GM20431 (cell line): ENCODE measurements around the gene DCST1.

Experiments
- in situ Hi-C: fragments of 300-500 bp; cut with MseI, MboI; formaldehyde crosslinking; loops from one replicate; pipeline ENCODE4 v1.15.0; 2020; ENCODE audit warnings: low sequenced_read_pairs; ENCODE audit not compliant: unreplicated experiment

DCST1 gene

DNA sequence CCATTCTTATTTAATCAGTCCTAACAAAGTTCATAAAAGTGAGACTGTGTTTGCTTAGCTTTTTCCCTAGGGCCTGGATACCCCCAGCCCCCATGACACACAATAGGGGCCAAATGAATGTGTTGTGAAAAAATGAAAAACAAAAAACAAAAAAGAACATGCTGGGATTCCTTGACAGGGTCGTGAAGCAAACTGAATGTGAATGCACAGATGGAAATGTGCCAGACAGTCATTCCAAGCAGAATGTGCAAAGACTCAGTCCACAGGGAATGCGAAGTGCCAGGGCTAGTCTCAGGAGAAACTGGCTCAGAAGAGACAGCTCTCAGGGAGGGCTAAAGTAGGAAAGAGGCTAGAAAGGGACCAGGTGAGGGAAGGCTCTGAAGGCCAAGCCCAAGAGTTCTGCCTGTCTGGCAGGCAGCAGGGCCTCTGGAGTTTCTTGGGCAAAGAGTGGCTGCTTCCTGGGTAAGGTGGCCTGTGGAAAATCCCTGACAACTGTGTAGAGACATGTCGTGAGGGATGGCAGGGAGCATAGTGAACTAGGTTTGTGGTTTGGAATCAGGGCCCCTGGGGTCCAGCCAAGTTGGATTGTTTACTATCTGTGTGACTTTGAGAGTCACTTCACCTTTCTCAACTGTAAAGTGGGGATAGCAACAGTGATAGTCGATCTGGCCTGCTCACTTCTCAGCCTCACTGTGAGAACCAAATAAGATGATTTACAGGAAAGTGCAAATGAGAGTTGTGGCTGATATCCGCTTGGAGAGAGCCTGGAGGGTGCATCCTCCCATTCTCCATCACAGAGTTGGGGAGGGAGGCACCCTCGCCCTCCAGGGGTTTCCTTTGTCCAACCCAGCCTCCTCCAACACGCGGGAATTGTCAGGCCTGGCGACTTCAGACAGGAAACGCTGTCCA, 16.3 kb downstream of the DCST1 start:
- in situ Hi-C loops, result no loop called here

DNA sequence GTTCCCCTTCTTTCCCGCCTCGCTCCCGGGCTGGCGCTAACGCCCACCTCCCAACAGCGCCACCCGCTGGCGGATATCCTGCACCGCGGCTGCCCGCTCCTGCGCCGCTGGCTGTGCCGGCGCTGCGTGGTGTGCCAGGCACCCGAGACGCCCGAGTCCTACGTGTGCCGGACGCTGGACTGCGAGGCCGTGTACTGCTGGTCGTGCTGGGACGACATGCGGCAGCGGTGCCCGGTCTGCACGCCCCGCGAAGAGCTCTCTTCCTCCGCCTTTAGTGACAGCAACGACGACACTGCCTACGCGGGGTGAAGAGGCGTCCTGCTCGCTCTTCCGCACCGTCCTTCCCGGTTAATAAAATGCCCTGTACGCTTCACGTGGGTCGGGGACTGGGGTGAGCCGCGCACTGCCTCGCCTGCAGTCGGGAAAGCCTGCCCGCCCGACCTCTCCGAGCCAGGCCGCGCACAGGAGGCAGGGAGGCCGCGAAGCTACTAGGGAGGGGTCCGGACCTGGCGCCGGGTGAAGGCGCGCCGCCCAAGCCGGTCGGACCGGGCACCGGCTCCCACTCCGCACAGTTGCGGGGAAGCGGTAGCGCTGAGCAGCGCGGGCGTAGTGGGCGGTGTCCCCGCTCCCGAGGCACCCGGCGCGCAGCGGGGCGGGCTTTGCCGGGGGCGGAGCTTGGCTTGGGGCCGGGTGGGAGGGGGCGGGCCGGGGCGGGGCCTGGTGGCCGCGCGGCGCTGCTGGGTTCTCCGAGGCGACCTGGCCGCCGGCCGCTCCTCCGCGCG, 17.1 kb downstream of the DCST1 start, which contains the start of gene ADAM15:
TSS of gene ADAM15 (plus strand) at position 757 of the 782 bp plus-strand sequence. CDS start 71 bp downstream, outside the sequence.
- in situ Hi-C loops, result no loop called here

DNA sequence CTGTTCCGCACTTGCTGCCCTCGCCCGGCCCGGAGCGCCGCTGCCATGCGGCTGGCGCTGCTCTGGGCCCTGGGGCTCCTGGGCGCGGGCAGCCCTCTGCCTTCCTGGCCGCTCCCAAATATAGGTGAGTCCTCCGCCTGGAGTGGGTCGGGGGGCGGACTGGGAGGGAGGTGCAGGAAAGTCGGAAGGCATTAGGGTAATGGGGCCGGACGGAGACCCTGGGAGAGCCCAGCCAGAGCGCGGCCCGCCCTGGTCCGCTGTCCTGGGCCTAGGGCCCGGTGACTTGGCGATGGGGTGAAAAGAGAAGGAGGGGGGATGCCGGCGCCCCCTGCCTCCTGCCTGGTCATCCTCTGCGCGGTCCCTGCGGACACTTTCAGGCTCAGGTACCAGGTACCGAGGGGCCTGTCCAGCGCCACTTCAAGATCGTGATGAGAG, 17.7 kb downstream of the DCST1 start:
- in situ Hi-C loops, result no loop called here

DNA sequence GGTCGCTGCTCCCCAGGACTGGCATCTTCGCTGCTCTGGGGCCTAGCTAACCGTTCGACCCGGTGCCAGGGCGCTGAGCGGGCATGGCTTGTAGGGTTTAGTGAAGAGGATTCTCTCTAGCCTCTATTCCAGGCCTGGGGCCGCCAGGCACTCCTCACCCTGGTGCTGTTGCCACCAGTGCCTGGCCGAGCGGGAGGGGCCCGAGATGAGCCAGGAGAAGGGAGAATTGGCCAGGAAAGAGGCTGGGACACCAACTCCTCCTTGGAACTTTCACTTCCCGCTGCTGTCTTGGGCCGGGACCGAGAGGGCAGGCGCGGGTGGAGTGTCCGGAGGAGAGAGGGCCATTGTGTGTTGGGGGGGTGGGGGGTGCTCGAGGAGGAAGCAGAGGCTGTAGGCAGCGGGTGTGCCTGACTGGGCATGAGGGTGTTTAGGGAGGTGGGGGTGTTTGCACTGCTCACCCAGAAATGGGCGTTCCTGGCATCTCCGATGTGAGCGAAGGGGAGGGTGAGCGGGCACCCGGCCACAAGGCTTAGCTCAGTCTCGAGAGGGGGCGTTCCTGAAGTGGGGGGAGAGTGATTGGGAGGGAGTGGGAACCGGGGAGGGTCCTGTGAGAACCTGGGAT, 18.3 kb downstream of the DCST1 start:
- in situ Hi-C loops, result no loop called here

DNA sequence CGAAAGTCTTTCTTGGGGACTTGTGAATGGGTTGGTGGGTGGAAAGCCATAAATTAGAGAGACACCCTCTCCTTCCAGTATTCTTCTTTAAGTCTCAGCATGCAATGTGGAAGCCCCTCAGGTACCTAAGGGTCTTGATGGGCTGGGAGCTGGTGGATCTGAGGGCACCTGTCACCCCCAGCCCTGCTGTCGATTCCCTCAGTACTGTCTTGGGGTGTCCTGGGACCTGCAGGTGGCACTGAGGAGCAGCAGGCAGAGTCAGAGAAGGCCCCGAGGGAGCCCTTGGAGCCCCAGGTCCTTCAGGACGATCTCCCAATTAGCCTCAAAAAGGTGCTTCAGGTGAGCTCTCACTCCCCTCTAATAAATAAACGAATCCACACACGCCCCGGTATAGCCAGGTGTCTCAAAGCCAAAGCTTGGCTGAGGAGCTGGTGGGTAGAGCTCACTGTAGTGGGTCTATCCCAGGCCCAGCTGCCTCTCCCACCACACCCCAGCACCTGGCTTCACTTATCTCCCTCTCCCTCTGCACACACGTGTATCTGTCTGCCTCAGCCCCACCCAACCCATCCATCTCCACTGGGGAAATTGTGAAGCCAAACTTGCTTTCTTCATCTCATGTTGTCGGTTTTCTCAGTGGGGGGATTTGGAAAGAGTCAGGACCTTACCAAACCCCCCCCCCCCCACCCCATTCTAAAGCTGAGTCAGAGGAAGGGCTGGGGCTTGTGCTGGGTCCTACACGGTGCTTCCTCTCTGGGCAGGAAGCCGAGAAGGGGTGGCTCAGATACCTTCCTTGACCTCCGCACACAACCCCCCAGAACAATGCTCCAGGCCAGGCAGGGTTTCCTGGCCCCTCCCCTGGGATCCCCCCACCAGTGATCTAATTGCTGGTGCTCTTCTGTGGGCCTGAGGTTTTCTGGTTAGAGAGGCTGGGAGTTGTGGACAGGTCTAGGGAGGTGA, 19.1 kb downstream of the DCST1 start:
- in situ Hi-C loops, result no loop called here

DNA sequence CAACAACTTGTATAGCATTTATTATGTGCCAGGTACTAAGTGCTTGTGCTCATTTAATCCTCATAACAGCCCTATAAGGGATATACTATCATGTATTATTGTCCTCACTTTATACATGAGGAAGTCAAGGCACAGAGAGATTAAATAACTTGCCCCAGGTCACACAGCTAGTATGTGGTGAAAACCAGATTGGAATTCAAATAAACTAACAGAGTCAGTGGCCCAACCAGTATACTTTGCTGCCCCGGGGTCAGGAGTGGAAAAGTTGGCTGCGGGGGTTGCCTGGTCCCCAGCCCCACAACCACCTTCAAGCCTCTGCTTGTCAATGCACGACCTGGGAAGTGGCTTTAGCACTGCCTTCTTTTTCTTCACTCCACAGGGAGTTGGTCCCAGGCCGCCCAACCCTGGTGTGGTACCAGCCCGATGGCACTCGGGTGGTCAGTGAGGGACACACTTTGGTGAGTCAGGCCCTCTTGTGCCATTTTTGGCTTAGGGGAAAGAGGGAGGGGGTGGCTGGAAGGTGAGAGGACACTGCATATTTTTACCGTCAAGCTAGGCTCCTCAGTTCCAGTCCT, 20.0 kb downstream of the DCST1 start:
- in situ Hi-C loops, result no loop called here

DNA sequence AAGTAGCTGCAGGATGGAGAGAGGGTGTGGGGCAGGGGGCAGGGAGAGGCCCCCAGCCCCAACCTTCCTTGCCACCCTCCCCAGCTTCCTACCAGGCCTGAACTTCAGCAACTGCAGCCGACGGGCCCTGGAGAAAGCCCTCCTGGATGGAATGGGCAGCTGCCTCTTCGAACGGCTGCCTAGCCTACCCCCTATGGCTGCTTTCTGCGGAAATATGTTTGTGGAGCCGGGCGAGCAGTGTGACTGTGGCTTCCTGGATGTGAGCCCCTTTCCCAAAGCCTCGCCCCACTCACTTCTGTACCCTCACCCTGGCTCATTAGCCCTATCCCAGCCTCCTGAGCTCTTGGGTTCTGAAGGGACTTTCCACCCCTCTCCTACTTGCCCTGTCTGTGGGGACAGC, 23.5 kb downstream of the DCST1 start:
- in situ Hi-C loops, result no loop called here

DNA sequence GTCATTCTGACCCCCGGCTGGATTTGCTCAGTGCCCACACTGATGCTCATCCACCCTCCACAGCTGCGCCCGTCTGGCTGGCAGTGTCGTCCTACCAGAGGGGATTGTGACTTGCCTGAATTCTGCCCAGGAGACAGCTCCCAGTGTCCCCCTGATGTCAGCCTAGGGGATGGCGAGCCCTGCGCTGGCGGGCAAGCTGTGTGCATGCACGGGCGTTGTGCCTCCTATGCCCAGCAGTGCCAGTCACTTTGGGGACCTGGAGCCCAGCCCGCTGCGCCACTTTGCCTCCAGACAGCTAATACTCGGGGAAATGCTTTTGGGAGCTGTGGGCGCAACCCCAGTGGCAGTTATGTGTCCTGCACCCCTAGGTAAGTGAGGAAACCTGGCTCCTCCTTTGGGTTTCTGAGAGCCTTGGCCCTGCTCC, 24.2 kb downstream of the DCST1 start:
- in situ Hi-C loops, result no loop called here

DNA sequence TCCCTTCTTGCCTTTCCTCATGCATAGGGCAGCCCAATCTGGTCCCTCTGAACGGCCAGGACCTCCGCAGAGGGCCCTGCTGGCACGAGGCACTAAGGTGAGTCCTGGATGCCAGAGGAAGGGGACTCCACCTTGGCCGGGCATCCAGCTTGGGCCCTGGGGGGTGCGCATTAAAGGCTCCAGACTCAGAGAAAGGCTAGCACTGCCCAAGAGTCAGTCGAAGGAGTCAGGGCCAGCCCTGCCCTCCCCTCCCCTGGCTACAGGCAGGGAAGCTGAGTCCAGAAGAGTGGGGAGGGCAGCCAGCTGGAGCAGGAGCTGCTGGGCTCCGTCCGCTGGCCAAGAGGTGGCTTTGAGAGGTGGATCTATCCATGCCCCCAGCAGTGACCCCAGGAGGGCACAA, 27.1 kb downstream of the DCST1 start:
- in situ Hi-C loops, result no loop called here

DNA sequence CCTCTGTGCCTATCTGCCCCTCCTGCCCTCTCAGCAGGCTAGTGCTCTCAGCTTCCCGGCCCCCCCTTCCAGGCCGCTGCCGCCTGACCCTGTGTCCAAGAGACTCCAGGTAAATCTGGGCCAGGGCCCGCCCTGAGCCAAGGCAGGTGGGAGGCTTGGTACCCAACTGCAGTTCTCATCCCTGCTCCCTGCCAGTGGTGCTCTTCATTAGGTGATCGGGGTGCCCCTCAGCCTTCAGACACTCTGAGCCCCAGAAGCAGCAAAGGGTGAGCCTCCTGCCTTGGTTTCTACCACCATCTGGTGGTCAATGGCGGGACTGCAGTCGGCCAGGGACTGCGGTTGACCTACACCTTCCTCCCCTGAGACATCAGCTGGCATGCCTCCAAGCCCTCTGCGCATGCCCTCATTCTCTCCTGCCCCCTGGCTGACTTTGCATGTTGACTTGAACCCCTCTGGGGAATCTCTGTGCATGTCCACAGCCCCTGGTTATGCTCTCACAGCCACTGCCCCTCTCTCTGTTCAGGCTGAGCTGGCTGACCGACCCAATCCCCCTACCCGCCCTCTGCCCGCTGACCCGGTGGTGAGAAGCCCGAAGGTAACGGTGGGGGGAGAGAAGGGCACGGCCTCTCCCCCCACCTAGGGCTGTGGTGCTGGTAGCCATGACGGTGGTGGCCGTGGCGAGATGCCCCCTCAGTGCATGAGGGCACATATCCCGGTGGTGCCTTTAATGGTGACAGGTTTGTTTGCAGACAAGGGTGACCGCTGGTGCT, 27.9 kb downstream of the DCST1 start:
- in situ Hi-C loops, result no loop called here

DNA sequence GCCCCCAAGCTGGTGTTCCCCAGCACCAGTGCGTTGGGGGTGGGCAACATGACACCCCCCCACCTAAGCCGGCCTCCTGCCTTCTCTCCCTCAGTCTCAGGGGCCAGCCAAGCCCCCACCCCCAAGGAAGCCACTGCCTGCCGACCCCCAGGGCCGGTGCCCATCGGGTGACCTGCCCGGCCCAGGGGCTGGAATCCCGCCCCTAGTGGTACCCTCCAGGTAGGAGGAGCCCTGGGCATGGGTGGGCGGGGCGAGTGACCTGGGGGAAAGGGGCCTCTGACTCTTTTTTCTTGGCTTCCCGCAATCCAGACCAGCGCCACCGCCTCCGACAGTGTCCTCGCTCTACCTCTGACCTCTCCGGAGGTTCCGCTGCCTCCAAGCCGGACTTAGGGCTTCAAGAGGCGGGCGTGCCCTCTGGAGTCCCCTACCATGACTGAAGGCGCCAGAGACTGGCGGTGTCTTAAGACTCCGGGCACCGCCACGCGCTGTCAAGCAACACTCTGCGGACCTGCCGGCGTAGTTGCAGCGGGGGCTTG, 28.6 kb downstream of the DCST1 start:
- in situ Hi-C loops, result no loop called here

DNA sequence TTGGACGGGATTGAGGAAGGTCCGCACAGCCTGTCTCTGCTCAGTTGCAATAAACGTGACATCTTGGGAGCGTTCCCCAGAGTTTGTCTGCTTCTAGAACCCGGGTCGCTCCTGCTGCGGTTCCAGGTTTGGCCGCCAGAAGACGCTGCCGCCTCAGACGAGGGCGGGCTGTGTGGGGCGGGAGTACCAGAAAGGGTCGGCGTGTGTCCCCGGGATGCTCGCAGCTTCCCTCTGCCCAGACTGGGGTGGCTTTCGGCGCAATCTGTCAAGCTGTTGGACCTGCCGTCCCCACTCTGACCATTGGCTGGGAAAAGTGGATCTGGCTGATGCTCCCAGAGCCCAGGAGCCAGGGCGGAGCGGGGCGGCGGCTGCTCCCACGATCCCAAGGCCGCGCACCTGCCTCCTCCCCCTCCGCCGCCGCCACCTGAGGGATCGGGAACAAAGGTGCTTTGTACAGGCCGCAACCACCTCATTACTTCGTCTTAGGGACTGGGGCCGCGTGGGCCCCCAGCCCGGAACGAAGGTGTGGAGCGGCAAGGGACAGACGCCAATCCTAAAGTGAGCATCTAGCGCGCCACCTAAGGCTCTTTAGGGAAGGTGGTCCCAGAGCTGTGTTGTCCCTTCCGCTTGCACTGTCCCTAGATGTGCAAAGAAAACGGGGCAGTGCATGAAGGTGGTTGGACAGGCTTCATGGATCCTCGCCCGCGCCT, 29.2 kb downstream of the DCST1 start:
- in situ Hi-C loops, result no loop called here

DNA sequence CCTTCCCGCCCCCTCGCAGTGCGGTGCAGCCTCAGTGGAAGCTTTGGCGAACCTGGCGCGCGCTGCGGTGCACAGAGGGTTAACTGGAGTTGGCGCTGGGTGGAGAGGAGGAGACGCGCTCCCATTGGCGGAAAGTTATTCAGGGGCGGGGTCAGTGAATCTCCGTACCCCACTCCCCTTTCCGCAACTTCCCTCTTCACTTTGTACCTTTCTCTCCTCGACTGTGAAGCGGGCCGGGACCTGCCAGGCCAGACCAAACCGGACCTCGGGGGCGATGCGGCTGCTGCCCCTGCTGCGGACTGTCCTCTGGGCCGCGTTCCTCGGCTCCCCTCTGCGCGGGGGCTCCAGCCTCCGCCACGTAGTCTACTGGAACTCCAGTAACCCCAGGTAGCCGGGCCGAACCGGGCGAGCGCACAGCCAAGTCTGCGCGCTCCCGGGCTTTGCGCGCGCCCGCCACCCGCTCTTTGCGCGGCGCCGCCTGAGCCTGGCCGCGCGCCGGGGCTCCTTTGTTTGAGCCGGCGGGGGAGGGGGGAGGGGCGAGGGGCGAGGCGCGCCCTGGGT, 30.0 kb downstream of the DCST1 start, which contains the start of gene EFNA4:
TSS of gene EFNA4 (plus strand) at position 191 of the 561 bp plus-strand sequence. CDS start at position 275, 84 bp downstream.
- in situ Hi-C loops, result no loop called here

DNA sequence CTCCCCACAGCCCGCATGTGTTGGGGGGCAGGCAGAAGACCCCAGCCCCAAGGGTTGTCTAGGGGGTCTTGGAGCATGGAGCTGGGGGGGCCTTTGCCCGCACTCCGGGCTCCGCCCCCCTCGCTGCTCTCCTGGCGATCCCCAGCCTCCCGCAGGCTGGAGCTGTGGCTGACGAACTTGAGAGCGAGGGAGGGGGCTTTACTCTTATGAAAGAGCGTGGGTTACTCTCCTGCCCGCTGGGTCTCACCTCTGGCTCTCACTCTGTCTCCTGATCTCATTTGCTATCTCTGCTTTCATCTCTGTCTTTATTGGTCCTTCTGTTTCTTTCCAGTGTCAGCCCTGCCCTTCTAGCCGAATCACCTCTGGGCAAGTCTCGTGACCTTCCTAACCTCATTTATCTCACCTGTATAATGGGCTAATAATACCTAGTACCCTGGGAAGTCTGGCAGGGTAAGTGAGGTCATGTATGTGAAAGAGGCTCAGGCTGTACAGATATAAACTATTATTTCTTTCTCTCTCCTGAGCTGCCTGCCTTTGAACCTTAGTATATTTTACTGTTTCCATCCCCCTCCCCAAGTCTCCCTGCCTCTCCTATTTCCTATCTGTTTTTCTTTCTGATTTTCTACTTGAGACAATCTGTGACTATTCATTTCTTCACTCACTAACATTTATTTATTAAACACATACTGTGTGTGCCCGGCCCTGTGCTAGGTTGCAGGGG, 30.6 kb downstream of the DCST1 start:
- in situ Hi-C loops, result no loop called here

DNA sequence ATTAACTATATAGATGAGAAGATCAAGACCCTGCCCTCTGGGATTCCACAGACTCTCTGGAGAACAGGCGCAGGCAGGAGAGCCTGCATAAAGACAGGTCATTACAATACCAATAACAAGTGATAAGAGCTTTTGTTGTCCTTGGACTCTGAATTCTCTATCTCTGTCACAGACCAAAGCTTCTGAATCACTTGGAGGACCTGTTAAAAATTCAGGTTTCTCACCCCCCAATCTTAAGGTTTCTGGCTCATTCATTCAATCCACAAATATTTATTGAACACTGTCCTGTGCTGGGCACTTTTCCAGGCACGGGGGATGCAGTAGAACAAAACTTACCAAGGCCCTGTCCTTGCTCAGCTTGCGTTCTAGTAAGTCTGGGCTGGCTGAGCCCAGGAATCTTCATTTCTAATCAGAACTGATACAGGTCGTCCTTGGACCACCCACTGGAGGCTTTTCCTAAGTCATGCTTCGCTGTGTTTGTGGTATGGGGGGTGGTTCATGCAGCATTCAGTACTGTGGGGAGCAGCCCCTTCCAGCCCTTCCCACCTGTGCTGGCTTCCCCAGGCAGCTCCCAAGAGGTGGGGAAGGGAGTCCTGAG, 31.3 kb downstream of the DCST1 start:
- in situ Hi-C loops, result no loop called here

DNA sequence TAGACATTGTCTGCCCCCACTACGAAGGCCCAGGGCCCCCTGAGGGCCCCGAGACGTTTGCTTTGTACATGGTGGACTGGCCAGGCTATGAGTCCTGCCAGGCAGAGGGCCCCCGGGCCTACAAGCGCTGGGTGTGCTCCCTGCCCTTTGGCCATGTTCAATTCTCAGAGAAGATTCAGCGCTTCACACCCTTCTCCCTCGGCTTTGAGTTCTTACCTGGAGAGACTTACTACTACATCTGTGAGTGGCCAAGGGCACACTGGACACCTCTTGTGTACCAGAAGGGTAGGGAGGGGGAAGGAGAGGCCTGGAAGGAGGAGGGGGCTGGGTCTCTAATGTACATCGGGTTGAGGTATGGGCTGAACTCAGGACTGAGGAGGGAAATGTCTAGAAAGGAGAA, 33.2 kb downstream of the DCST1 start:
- in situ Hi-C loops, result no loop called here
